NCI-H2196 (cell line): ENCODE data around the gene SPRTN.

Source experiments
- DNase-seq: peaks from one replicate; lab custom pipeline; 2025; ENCODE audit not compliant: unreplicated experiment; lab: John Stamatoyannopoulos, UW

SPRTN gene, protein sequence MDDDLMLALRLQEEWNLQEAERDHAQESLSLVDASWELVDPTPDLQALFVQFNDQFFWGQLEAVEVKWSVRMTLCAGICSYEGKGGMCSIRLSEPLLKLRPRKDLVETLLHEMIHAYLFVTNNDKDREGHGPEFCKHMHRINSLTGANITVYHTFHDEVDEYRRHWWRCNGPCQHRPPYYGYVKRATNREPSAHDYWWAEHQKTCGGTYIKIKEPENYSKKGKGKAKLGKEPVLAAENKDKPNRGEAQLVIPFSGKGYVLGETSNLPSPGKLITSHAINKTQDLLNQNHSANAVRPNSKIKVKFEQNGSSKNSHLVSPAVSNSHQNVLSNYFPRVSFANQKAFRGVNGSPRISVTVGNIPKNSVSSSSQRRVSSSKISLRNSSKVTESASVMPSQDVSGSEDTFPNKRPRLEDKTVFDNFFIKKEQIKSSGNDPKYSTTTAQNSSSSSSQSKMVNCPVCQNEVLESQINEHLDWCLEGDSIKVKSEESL

DNA sequence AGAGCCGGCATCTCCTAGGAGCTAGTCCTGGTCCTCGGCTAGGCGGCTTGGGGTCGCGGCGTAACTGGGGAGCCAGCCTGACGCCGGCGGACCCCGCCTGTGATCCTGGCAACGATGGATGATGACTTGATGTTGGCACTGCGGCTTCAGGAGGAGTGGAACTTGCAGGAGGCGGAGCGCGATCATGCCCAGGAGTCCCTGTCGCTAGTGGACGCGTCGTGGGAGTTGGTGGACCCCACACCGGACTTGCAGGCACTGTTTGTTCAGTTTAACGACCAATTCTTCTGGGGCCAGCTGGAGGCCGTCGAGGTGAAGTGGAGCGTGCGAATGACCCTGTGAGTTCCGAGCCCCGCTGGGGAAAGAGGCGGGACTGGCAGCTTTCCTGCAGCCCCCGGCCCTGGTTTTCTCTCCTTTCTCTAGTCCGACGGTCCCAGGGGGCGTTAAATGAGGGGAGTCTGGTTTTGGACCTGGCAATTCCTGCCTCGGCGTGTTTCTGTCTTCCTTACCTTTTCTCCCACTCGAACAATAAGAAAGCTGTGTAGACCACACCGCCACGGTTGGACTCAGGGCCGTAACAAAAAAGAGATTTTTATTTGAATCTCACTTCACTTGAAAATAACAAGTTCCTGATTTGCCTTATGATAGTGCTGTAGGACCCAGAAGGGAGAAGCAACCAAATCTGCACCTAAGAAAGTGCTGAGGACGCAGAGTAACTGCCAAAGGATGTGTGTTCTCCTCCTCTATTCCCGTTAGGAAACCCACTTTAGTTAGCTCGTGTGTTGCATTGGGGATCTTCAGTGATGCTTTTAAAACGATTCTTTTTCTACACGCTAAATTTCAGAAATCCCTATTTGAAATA is at the start of gene SPRTN:
TSS of gene SPRTN (plus strand) at position 24 of the 859 bp plus-strand sequence. CDS start at position 115, 91 bp downstream.
- DNase-seq = no peak

DNA sequence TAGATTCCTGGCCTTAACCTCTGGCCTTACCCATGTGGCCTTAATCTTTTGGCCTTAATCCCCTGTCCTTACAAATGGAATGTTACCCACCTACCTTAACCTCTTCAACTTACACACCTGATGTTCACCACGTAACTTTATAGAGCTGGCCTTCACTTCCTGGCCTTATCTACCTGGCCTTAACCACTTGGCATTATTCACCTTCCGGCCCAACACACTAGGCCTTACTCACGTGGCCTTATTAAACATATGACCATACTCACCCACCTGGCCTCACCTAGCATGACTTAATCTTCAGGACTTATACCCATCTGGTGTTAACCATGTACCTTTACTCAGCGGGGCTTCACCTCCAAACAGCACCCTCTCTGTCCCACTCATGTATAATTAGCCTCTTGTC is 42.2 kb upstream of the SPRTN start:
- no peak for DNase-seq

DNA sequence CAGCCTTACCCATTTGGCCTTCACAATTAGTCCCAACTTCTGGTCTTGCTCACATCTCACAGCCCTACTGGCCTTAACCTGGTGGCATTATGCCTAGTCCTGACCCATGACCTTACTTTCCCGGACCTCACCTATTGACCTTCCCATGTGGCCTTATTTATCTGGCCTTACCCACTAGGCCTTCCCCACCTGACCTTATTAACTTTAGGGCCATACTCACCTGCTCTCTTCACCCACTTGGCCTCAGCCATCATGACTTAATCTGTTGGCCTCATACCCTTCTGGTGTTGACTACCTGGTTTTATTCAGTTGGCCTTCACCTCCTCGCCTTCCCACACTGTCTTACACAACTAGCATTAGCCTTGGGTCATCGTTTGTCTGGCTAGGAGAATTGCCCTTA is 36.1 kb upstream of the SPRTN start:
- DNase-seq = no peak

DNA sequence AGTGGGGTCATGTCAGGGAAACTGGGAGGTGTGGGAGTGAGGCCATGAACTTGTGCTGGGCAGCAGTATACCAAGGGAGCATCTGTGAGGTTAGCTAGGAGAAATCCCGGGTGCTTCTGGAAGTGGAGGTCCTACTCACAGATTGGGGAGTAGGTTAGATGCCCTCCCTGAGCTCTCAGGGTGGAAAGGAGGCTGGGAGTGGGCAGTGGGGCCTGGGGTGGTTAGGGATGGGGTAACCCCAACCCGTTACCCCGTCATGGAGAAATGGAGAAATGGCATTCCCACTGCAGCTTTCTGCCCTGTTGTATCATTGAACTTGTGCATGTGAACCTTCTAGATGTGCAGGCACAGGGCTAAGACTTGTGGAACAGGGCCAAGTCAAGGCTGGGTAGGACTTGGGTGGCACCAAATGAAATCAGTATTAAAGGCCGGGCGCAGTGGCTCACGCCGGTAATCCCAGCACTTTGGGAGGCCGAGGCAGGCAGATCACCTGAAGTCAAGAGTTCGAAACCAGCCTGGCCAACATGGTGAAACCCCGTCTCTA is 27.6 kb upstream of the SPRTN start:
- no peak for DNase-seq

DNA sequence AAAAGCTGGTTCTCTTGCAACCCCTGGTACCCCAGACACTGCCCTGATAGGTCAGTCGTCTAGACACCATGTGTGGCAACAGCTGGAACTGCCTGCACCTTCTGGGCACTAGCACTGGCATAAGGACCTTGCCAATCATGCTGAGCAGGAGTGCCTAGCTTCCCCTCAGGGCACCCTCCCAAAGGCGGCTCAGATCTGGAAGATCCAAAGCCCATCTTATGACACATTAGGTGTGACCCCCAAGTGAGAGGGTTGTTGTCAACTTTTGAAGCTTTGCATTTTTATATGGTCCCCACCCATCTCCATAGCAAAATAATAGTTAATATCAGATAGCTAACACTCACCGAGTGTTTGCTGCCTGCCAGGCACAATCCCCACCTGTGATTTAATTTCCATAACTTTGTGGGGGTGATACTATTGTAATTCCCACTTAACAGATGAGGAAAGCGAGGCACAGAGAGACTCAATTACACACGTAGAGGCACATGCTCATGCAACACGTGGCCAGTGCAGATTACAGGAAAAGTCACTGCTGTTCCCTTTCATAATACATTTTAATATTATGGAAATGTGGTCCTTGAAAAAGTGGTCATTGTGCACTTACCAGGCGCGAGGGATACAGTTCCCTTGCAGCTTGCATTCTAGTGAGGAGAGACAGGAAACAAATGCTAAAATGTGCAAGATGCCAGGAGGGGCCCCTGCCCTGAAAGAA is 26.2 kb upstream of the SPRTN start:
- no peak for DNase-seq

DNA sequence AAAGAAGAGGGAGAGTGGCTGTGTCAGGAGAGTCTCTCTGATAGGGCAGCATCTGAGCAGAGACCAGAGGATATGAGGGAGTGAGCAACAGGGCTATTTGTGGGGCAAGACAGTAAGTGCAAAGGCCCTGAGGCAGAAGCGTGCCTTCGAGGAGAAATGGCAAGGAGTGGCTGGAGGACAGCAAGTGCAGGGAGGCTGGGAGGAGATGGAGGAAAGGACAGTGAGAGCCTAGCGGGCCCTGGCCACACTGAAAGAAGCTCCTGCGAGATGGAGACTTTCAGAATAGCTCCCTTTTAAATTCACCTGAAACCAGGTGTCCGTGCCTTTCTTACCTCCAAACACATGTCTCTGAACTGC is 25.7 kb upstream of the SPRTN start:
- no peak for DNase-seq

DNA sequence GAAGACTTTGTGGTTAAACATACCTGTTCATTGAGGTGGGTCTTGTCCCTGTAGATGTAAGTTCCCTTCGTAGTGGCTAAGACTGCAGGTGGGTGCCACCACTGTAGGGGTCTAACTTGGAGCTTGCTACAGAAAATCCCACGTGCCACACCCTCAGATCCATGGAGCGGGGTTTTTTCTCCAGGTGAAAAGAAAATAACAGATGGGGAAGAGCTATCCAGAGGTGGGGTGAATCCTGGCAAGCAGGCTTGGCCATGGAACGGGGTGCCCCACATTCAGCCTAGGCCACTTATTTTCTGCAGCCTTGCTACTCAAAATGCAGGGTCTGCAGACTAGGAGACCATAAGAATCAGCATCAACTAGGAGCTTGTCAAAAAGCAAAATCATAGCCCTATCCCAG is 24.4 kb upstream of the SPRTN start:
- no peak for DNase-seq

DNA sequence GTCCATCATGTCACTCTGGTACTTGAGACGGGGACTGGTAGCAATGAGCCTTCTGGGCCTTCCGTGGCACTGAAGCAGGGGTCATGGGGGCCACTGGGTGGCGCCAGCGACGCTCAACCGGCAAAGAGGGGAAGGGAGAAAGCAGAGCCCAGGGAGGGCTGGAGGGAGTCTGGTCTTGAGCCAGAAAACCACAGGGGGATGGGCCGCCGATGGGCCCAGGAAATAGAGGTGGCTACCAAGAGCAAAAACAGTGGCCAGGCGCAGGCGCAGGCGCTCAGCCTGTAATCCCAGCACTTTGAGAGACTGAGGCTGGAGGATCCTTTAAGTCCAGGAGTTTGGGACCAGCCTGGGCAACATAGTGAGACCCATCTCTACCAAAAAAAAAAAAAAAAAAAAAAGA is 22.2 kb upstream of the SPRTN start:
- DNase-seq = peak; percentile 29

DNA sequence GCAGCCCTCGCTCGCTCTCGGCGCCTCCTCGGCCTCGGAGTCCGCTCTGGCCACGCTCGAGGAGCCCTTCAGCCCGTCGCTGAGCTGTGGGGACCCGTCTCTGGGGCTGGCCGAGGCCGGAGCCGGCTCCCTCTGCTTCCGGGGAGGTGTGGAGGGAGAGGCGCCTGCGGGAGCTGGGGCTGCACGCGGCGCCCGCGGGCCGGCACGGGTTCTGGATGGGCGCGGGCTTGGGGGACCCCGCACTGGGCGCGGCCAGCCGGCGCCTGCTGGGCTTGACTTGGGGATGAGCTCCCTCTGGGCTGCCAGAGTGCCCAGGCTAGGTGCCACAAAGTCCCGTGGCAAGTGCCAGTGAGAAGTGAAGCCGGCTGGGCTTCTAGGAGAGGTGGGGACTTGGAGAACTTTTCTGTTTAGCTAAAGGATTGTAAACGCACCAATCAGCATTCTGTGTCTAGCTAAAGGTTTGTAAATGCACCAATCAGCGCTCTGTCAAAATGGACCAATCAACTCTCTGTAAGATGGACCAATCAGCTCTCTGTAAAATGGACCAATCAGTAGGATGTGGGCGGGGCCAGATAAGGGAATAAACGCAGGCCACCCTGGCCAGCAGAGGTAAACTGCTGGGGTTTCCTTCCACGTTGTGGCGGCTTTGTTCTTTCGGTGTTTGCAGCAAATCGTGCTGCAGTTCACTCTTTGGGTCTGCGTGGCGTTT is 20.6 kb upstream of the SPRTN start:
- no peak for DNase-seq

DNA sequence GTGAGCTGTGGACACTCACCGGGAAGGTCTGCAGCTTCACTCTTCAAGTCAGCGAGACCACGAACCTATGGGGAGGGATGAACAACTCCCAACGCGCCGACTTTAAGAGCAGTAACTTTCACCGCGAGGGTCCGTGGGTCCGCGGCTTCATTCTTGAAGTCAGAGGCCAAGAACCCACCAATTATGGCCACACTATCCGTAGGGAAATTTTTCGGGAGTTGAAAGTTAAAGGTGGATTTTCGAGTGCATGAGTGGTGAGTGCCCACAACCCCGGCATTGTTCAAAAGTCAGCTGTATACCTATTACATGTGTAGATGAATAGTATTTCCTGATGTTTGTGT is 20.1 kb upstream of the SPRTN start:
- no peak for DNase-seq

DNA sequence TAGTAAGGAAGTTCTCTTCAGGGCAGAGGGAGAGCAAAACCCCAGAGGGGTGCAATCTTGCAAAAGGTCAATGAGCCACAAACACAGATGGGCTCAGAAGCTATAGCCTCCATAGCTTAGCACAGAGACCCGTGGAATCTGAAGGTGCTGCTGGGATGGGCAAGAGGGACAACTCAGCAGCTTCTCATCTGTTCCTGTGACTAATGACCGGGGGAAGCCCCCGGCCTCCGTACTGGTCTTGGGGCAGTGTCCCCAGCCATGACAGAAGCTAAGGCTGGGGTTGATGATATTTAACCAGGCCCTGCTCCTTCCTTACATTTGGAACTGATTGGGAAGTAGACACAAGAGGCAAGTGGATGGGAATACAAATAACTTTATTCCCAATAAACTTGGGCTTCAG is 19.5 kb upstream of the SPRTN start:
- DNase-seq = no peak

DNA sequence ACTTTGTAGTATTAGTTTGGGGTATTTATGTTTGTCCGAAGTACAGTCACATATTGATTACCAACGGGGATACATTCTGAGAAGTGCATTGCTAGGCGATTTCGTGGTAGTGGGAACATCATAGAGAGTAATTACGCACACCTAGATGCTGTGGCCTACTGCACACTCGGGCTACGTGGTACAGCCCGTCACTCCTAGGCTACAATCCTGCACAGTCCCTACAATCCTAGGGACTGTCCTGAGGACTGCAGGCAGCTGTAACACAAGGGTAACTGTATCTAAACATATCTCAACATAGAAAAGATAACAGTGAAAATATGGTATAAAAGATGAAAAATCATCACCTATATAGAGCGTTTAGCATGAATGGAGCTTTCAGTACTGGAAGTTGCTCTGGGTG is 19.0 kb upstream of the SPRTN start:
- DNase-seq = no peak

DNA sequence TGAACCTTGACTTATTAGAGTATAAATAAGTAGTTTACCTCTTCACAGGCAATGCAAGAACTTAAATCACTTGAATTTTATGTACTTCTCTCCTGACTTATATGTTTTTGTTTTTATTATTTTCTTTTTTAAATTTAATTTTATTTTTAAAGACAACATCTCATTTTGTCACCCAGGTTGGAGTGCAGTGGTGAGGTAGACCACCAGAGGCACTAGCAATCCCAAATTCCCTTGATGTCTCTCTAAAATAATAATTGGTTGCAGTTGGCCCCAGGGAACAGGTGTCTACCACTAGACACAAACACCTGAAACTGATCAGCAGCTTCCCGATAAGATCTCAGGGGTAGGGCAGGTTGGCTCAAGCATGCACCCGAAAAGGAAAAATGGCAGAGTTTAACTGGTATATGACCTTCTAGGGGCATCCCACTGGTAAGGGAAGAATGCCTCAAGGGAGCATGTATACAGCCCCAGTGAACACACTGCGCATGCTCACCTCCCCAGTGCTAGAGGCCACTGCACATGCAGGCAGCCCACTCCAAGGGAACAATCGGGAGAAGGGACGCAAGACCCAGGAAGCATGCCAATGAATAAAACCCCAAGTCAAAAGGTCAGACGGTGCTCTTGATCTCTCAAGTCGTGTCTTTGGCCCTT is 15.1 kb upstream of the SPRTN start:
- DNase-seq = no peak

DNA sequence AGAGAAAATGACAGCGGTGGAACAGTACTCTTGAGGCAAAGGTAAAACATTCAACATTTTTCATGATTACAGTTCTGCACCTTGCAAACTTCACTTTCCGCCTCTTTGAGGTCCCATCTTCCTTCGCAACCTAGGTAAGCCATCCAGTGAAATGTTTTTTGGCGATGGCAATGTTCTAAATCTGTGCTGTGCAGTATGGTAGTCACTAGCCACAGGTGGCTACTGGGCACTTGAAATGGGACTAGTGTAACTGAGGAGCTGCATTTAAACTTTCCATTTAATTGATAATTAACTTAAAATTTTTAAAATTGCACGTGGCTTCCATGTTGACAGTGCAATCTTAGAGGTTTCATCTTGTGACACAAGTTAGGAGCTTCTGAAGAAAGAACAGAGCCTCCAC is 13.4 kb upstream of the SPRTN start:
- DNase-seq = no peak

DNA sequence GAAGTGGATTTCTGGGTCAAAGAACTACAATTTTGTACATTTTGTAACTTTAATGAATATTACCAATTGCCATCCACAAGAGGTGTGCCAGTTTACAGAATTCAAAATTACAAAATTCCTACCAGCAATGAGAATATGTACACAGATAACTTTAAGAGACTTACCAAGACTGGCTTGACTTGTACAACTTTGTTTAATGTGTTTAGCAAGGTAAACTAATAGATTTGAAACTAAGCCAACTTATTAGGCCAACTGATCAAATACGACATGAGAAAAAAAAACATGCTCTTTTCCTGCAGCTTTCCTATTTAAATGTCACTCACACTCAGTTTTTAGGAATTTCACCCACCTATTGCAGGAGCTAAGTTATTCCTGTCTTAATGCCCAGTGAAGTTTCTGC is 11.8 kb upstream of the SPRTN start:
- no peak for DNase-seq

DNA sequence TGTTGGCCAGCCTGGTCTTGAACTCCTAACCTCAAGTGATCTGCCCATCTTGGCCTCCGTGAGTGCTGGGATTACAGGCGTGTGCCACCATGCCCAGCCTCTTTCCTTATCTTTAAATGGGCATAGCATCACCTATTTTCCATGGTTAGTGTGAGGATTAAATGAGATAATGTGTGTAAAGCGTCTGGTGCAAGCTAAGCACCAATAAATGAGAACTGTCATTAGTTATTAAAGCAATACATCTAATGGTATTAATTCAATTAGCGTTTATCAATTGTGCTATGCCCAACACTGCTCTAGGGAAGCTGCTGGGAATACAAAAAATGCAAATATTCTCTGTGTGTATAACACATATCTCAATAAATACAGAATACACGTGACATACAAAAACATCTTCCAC is 10.5 kb upstream of the SPRTN start:
- no peak for DNase-seq

DNA sequence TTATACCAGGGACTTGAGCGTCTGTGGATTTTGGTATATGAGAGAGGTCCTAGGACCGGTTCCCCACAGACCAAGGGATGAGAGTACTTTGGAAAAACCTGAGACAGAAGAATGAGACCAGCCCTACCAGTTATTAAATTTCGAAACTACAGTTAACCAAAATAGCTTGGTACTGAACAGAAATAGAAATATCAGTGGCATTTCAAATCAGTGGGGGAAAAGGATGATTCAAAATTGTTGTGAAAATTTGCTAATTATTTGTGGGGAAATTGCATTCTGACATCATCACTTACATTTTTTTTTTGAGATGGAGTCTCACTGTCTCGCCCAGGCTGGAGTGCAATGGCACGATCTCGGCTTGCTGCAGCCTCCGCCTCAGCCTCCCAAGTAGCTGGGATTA is 8.6 kb upstream of the SPRTN start:
- DNase-seq = no peak

DNA sequence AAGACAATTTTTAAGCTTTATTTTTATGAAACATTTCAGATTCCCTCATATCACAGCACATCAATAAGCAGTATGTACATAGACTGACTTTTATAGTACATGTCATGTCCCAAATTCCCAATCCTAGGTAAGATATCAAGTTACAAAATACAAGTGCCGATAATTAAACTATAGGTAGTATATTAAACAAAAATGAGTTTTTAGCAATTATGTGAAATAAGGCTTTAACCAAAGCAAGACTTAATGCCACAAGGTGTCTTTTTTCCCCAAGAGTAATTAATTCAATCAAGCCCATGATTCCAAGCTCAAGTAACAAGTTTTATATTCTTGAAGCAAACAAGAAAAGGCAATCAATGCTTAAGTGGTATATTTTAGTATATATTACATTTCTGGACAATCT is 5.3 kb upstream of the SPRTN start:
- no peak for DNase-seq

DNA sequence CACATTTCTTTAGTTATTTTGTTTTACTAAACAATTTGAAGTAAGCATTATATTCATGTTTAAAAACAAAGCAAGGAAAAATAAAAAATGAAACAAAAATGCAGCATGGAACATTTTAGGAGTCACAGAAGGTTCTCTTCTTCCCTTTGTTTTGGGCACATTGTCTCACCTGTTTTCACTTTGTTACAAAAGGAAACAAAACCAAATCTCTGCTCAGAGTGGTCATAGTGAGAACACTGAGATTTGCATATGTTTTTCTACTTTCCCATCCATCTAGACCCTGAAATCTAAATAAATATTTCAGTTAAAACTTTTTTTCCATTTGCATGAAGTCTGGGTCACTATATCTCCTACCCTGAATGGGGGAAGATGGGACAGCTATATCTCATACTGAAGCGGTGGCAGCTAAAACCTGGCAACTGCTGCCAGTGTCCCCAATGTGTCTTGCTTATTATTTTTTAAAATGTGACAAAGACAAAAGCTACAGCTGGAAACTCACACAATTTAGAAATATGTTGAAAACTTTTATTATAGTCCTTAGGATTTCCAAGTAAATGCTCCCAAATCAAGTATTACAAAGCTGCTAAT is 3.9 kb upstream of the SPRTN start:
- DNase-seq = no peak

DNA sequence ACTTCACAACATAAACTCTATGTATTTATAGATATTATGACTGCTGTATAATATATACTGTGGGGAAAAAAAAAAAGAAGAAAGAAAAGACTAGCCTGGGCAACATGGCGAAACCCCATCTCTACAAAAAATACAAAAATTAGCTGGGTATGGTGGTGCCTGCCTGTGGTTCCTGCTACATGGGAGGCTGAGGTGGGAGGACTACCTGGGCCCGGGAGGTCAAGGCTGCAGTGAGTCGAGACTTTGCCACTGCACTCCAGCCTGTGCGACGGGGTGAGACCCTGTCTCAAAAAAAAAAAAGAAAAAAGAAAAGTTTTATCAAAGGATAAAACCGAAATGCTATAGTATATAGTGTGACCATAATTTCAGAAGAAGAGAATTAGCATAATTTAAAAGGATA is 3.1 kb upstream of the SPRTN start:
- no peak for DNase-seq
